Measurements from ENCODE around the gene COPB2.

Gene COPB2

GRCh38 chr3:139309061-139309591 lies 80.3 kb downstream of the COPB2 start:
- POLR2A ChIA-PET = no interaction called here
- DNase-seq (ENCODE audit: low read depth, low spot score) = no peak
- no peak for TF ChIP-seq CTCF (IDR thresholded peaks at IDR 0.05; ENCODE audit: insufficient read depth, low read length, missing control alignments)
- no peak overlapping the region for H3K4me3 ChIP-seq (ENCODE audit: low read depth, low read length)
- CTCF ChIA-PET = interaction anchor here (14.4 kb wide), 1 partner anchor 198 kb away, joined by 127 read pairs; no protein-coding TSS in a partner anchor

- no peak for TF ChIP-seq CTCF (IDR thresholded peaks at IDR 0.05; ENCODE audit: insufficient read depth, low read length, missing control alignments)
- no peak overlapping the region for H3K4me3 ChIP-seq (ENCODE audit: low read depth, low read length)
- ChIA-PET POLR2A (no interaction called here), CTCF (interaction anchor here (1.5 to 14.4 kb wide), 2 partner anchors 20 to 197 kb away, joined by 4 to 127 read pairs; no protein-coding TSS in a partner anchor)
- no peak for DNase-seq (ENCODE audit: low read depth, low spot score)
These were observed 80.9 kb downstream of the COPB2 start for GRCh38 chr3:139308560-139308959.

- ChIA-PET CTCF (interaction anchor here (1.5 kb wide), 1 partner anchor 21 kb away, joined by 4 read pairs; no protein-coding TSS in a partner anchor), POLR2A (no interaction called here)
- no peak for DNase-seq (ENCODE audit: low read depth, low spot score)
- TF ChIP-seq CTCF (IDR thresholded peaks at IDR 0.05; ENCODE audit: insufficient read depth, low read length, missing control alignments) = no peak
- H3K4me3 ChIP-seq (ENCODE audit: low read depth, low read length) = no peak overlapping the region
These were observed 81.6 kb downstream of the COPB2 start for GRCh38 chr3:139307601-139308555.
